Ishikawa (cell line): ENCODE data around the gene RAPGEF5.

Source experiments
- CEBPB ChIP-seq: IDR thresholded peaks from 2 replicates; pipeline ENCODE4 v1.6.1; 2012
- CREB1 ChIP-seq: IDR thresholded peaks from 2 replicates; pipeline ENCODE4 v1.6.1; 2012; ENCODE audit warnings: low read depth
- EGR1 ChIP-seq: IDR thresholded peaks from 2 replicates; pipeline ENCODE4 v1.6.1; 2012
- EP300 ChIP-seq: IDR thresholded peaks from 2 replicates; pipeline ENCODE4 v1.6.1; 2012; ENCODE audit warnings: borderline replicate concordance
- FOXM1 ChIP-seq: IDR thresholded peaks from 2 replicates; pipeline ENCODE4 v1.6.1; 2012; ENCODE audit warnings: low read depth, borderline replicate concordance
- NFIC ChIP-seq: IDR thresholded peaks from 2 replicates; pipeline ENCODE4 v1.6.1; 2012
- RAD21 ChIP-seq: IDR thresholded peaks from 2 replicates; pipeline ENCODE4 v1.6.1; 2012; ENCODE audit warnings: low read depth
- TAF1 ChIP-seq: IDR thresholded peaks from 2 replicates; pipeline ENCODE4 v1.6.1; 2012; ENCODE audit warnings: low read depth, mild to moderate bottlenecking
- TCF12 ChIP-seq: IDR thresholded peaks from 2 replicates; pipeline ENCODE4 v1.6.1; 2012; ENCODE audit warnings: low read depth
- TEAD4 ChIP-seq: IDR thresholded peaks from 2 replicates; pipeline ENCODE4 v1.6.1; 2012
- YY1 ChIP-seq: IDR thresholded peaks from 2 replicates; pipeline ENCODE4 v1.6.1; 2012; ENCODE audit warnings: low read depth
- ZBTB7A ChIP-seq: IDR thresholded peaks from 2 replicates; pipeline ENCODE4 v1.6.1; 2012; ENCODE audit warnings: low read depth
- TF ChIP-seq, protein P1 (sequence below): IDR thresholded peaks from 2 replicates; pipeline ENCODE4 v1.6.1; 2012; ENCODE audit warnings: low read depth, mild to moderate bottlenecking
- TF ChIP-seq, protein P2 (sequence below): IDR thresholded peaks from 2 replicates; pipeline ENCODE4 v1.6.1; 2012
- TF ChIP-seq, protein P3 (sequence below): IDR thresholded peaks from 2 replicates; pipeline ENCODE4 v1.6.1; 2012

RAPGEF5 gene

DNA sequence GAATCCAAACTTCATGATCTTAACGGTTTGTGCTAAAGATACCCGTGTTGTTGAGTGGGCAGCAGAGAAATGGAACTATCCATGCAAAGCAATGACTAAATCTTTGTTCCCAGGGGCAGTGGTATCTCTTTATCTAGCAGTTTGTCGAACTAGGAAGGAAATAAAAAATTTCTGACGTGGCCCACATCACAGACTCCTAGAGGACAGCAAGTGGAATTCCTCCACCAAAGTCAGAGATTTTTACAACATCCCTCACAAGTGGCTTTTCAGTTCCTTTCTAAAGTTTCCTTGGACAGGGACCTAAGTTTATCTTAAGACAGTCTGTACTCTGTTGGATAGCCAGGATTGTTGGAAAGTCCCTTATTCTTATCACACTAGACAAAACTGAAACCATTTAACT, 136.0 kb downstream of the RAPGEF5 start:
- TF ChIP-seq YY1: no peak
- TF ChIP-seq, protein P1, sequence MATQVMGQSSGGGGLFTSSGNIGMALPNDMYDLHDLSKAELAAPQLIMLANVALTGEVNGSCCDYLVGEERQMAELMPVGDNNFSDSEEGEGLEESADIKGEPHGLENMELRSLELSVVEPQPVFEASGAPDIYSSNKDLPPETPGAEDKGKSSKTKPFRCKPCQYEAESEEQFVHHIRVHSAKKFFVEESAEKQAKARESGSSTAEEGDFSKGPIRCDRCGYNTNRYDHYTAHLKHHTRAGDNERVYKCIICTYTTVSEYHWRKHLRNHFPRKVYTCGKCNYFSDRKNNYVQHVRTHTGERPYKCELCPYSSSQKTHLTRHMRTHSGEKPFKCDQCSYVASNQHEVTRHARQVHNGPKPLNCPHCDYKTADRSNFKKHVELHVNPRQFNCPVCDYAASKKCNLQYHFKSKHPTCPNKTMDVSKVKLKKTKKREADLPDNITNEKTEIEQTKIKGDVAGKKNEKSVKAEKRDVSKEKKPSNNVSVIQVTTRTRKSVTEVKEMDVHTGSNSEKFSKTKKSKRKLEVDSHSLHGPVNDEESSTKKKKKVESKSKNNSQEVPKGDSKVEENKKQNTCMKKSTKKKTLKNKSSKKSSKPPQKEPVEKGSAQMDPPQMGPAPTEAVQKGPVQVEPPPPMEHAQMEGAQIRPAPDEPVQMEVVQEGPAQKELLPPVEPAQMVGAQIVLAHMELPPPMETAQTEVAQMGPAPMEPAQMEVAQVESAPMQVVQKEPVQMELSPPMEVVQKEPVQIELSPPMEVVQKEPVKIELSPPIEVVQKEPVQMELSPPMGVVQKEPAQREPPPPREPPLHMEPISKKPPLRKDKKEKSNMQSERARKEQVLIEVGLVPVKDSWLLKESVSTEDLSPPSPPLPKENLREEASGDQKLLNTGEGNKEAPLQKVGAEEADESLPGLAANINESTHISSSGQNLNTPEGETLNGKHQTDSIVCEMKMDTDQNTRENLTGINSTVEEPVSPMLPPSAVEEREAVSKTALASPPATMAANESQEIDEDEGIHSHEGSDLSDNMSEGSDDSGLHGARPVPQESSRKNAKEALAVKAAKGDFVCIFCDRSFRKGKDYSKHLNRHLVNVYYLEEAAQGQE: no peak
- TF ChIP-seq FOXM1: no peak
- TF ChIP-seq EGR1: no peak
- no peak for TF ChIP-seq TCF12
- TF ChIP-seq TEAD4: no peak
- TF ChIP-seq, protein P2, sequence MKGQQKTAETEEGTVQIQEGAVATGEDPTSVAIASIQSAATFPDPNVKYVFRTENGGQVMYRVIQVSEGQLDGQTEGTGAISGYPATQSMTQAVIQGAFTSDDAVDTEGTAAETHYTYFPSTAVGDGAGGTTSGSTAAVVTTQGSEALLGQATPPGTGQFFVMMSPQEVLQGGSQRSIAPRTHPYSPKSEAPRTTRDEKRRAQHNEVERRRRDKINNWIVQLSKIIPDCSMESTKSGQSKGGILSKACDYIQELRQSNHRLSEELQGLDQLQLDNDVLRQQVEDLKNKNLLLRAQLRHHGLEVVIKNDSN: no peak
- TF ChIP-seq RAD21: no peak
- no peak for TF ChIP-seq CREB1

DNA sequence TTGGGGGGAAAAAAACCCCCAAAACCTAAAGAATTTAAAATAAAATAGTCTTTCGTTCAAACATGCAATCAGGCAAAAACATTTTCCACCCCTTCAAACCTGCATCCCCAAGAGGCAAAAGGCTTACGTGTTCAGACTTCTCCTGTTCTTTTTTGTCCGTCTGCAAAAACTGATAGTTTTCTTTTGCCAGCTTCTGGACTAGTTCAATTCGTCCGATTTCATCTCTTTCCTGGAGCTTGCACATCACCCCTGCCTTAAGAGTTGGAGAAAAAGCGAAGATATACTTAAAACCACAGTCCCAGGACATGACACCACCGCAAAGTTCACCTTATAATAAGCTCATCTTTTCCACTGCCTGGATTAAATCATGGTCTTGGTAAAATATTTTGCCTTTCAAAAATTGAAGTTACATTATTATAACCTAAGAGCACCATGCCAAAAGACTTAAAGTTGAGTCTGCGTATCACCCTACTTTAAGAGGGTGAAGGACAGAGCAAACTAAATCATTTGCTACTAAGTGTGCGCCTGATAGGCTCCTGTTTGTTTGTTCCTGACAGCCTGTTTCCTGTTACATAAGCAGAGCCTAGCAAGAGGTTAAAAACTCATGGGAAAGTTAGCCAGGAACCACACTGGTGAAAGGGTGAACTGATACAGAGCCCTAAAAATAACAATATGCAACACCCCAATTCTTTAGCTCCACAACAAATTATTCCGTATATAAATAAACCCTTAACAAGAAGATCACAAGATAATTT, 137.0 kb downstream of the RAPGEF5 start:
- TF ChIP-seq TEAD4 (no peak), CEBPB (no peak), TAF1 (no peak), EGR1 (no peak), FOXM1 (no peak)

DNA sequence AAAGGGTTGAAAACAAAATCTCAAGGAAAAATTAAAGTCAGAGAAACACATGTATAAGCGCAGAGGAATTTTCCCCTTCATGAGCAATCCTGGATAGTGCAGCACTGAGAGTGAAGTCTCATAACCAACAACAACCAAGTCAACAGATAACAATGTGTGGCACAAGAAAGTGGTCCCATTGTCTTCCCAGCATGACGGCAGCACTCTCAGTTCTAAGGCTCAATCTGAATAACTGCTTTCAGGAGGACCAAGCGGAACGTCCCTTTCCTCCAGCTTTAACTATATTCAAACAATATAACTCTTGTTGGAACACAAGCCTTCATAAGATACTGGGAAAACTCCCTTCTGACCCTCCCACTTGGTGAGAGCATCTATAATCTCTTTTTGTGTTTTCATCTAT, 137.9 kb downstream of the RAPGEF5 start:
- TF ChIP-seq TEAD4 (no peak), YY1 (no peak), CREB1 (no peak), TCF12 (no peak), NFIC (no peak), TAF1 (no peak), RAD21 (no peak), ZBTB7A (no peak), EGR1 (no peak), FOXM1 (no peak), EP300 (no peak), CEBPB (no peak)
- TF ChIP-seq, protein P2: no peak
- TF ChIP-seq, protein P3, sequence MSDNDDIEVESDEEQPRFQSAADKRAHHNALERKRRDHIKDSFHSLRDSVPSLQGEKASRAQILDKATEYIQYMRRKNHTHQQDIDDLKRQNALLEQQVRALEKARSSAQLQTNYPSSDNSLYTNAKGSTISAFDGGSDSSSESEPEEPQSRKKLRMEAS: no peak
- TF ChIP-seq, protein P1: no peak

DNA sequence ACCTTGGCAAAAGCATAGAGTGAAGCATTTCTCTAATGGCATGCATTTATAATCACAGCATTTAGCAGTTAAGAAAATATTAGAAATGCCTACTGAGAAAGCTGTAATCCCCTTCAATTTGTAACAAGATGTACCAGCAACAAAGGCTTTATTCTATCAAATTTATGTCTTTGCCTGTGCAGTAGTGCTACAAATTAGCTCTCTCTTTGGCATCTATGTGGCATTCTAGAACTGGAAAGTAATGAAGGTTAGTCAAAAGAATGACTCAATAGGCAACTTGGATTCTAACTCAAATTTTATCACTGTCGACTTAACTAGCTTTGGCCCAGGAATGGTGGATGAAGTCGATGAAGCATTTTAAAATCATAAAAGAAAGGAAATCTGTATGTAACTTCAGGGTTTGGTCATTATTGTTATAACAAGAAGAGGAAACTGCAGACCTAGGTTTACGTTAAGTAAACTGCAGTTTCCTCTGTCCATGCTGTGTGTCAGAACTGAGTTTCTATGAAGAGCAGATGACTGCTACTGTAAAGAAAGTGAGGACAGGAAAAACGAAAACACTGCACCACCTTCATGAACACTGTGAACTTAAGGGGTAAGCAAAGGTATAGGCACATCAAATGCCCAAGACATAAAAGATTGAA, 140.0 kb downstream of the RAPGEF5 start:
- TF ChIP-seq ZBTB7A (no peak), CREB1 (no peak), EP300 (no peak), TCF12 (no peak), RAD21 (no peak), CEBPB (no peak), TEAD4 (no peak)
- TF ChIP-seq, protein P2: no peak
- TF ChIP-seq, protein P1: no peak
